Ovary (tissue), 9 donors: ENCODE data around the gene AFTPH. TPM values are rescaled to one million over a fixed set of nuclear protein-coding genes. Genes with fewer than 3 reads are reported as not detected.

ENCODE experiments used
- DNase-seq, 5 donors: peaks; one replicate each; pipeline ENCODE4 v3.0.0-alpha.2; 2019 to 2020
- H3K27ac ChIP-seq, 2 donors: fragments of 200-600 bp; one replicate each; pipeline versions ENCODE4 v1.5.1 to v1.8.0; 2019 to 2022
- H3K27me3 ChIP-seq: fragments of 200-600 bp; one replicate; pipeline ENCODE4 v1.8.0; 2022
- H3K36me3 ChIP-seq: fragments of 200-600 bp; sonication (generic); one replicate; pipeline ENCODE4 v1.5.1; 2019
- H3K4me1 ChIP-seq: one replicate; pipeline ENCODE4 v1.8.1; 2013; ENCODE audit warnings: mild to moderate bottlenecking, moderate library complexity; ENCODE audit not compliant: insufficient read depth
- H3K4me3 ChIP-seq: fragments of 200-600 bp; sonication (generic); one replicate; pipeline ENCODE4 v1.5.1; 2017
- H3K9me3 ChIP-seq, 2 donors: fragments of 200-600 bp in 1 of 2; sonication (generic) in 1 of 2; one replicate each; pipeline versions ENCODE4 v1.5.1 to v1.8.1; 2013 to 2019; ENCODE audit warnings: mild to moderate bottlenecking in 1 of 2, moderate library complexity in 1 of 2
- EP300 ChIP-seq: sonication (generic); formaldehyde crosslinking; IDR thresholded peaks from one replicate; pipeline ENCODE4 v1.6.1; 2017; ENCODE audit warnings: antibody characterized with exemption
- POLR2A ChIP-seq: fragments of 450-650 bp; IDR thresholded peaks from one replicate; pipeline ENCODE4 v1.6.1; 2017; ENCODE audit warnings: antibody characterized with exemption, mild to moderate bottlenecking, moderate library complexity
- WGBS, 3 donors: extraction: QIAGEN DNeasy Blood & Tissue Kit in 1 of 3; methylation state at CpG; one replicate each; pipeline versions ENCODE4 v1.1.5 to v1.1.7; 2013 to 2017; 5-methylcytosine and 5-hydroxymethylcytosine counted together
- intact Hi-C, 4 donors: fragments of 100-400 bp; cut with DNase I; formaldehyde crosslinking; loops; one replicate each; pipeline versions ENCODE4 v1.11.0 to v1.15.1; 2022 to 2023
- polyA plus RNA-seq, 2 donors: library from polyadenylated mRNA; stranded (reverse); fragments of 200-250 nt in 1 of 2; fragments of 350-450 nt in 1 of 2; fragmentation: Illumina TruSeq in 1 of 2; extraction: RNeasy Lipid Tissue Mini Kit (QIAGEN cat#74804) in 1 of 2; gene quantifications; one replicate each; pipeline ENCODE4 v1.2.3, GENCODE V29; 2013 to 2014
- total RNA-seq, 7 donors: library from RNA; depleted of rRNA in 2 of 7; stranded (reverse); fragments of >200 nt in 2 of 7; fragmentation: NEBNext Ultra II Directional in 3 of 7; extraction: Animal tissue kit (Norgen Biotek cat#: 25700) in 3 of 7; gene quantifications; one replicate each; pipeline versions ENCODE4 v1.1.0 to v1.2.4, GENCODE V29; 2016 to 2023
- TF ChIP-seq, protein P1 (sequence below), 3 donors: fragments of 450-650 bp in 2 of 3; fragments of 200-600 bp in 1 of 3; IDR thresholded peaks; one replicate each; pipeline versions ENCODE4 v1.5.1 to v1.8.0; 2016 to 2022; ENCODE audit warnings: antibody characterized with exemption in 3 of 3, mild to moderate bottlenecking in 1 of 3
- donor health status: DM: no; HTN: no; CAD: no; lungs with moderate emphysema.
- donor health status: DM: no; HTN: no; CAD: no.
- donor health status: Bipolar disorder and iron deficiency.
- donor health status: DM: yes; HTN: yes; CAD: no.
- donor health status: DM: no; HTN: no; CAD: no.
- donor health status: DM: yes; HTN: yes; CAD: no.

The AFTPH gene
- total and polyA plus RNA-seq, 9 donors: 18.5 to 33.8 (median 27.6) TPM

- Histone ChIP-seq H3K9me3 (no peaks in the 10 kb centered on the region), H3K27me3 (no peaks in the 10 kb centered on the region), H3K4me1 (peaks cover 6% of the 10 kb centered on the region), H3K36me3 (no peaks in the 10 kb centered on the region), H3K27ac (no peak overlapping the region), H3K4me3 (no peak overlapping the region)
- 90 to 92% (median 91%) methylated on average over 5 of the region's 5 CpGs for WGBS, 3 donors
- DNase-seq: no peak
- TF ChIP-seq, protein P1, sequence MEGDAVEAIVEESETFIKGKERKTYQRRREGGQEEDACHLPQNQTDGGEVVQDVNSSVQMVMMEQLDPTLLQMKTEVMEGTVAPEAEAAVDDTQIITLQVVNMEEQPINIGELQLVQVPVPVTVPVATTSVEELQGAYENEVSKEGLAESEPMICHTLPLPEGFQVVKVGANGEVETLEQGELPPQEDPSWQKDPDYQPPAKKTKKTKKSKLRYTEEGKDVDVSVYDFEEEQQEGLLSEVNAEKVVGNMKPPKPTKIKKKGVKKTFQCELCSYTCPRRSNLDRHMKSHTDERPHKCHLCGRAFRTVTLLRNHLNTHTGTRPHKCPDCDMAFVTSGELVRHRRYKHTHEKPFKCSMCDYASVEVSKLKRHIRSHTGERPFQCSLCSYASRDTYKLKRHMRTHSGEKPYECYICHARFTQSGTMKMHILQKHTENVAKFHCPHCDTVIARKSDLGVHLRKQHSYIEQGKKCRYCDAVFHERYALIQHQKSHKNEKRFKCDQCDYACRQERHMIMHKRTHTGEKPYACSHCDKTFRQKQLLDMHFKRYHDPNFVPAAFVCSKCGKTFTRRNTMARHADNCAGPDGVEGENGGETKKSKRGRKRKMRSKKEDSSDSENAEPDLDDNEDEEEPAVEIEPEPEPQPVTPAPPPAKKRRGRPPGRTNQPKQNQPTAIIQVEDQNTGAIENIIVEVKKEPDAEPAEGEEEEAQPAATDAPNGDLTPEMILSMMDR (IDR thresholded peaks at IDR 0.05): no peak
- TF ChIP-seq EP300: no peak
- intact Hi-C loops: no loop called here
Measured at GRCh38 chr2:64605991-64606478, 81.9 kb downstream of the AFTPH start.

- no peak overlapping the region for H3K4me3 ChIP-seq
- H3K36me3 ChIP-seq: no peaks in the 10 kb centered on the region
- H3K27me3 ChIP-seq: no peaks in the 10 kb centered on the region
- H3K27ac ChIP-seq: peak overlapping the region in 1 of 2 donors; percentile 39
- TF ChIP-seq EP300: no peak
- intact Hi-C loops: no loop called here
- H3K9me3 ChIP-seq: no peaks in the 10 kb centered on the region
- peaks cover 6% of the 10 kb centered on the region for H3K4me1 ChIP-seq
- peak; percentile 71 to 90 (median 82) for DNase-seq
- WGBS, 3 donors: 62 to 71% (median 65%) methylated on average over 21 of the region's 21 CpGs
Measured at GRCh38 chr2:64606479-64607363, 82.6 kb downstream of the AFTPH start.

DNA sequence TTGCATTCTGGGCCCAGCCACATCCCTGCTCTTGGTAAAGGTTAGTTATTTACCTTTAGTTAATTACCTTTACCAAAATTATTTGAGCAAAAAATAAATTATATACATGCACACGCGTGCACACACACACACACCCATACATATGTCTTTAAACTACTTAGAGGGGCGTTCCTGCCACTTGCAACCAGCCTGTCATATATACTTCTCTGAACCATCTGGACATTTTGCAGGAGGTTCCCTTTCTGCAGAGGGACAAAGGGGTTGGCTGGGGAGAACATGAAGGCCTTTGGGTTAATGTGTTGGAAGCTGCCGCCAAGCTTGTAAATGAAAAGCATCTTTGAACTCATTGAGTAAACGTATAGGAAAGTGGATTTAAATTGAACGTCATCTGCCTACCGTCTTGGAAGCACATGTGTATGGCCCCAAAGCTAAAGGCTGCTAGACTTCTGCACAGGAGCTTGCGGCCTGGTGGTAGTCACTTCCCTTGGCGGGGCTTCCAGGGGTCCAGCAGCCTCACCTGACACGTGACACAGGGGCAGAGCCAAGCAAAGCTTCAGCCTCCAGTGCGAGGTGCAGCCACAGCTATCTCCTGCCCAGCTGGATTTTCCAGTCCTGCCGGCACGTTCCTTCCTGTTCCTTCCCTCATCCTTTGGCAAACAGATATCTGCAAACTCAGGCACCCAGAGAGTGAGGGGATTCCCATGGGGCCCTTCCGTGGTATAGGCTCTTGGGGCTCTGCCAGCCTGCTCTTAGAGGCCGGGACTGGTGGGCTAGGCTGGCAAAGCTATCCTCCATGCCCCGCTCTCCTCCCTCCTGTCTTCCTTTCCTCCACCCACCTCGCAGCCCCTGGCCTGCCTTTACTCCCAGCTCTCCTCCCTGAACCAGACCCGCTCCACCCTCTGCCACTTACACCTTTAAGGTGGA is 83.5 kb downstream of the AFTPH start:
- TF ChIP-seq, protein P1 (IDR thresholded peaks at IDR 0.05): no peak
- TF ChIP-seq EP300 (no peak), POLR2A (no peak)
- Histone ChIP-seq H3K27me3 (no peaks in the 10 kb centered on the region), H3K4me3 (no peak overlapping the region), H3K4me1 (peaks cover 6% of the 10 kb centered on the region), H3K9me3 (no peaks in the 10 kb centered on the region), H3K36me3 (no peaks in the 10 kb centered on the region), H3K27ac (no peak overlapping the region)
- intact Hi-C loops: no loop called here
- peak in 1 of 5 donors; percentile 36 for DNase-seq
- 76 to 86% (median 77%) methylated on average over 18 of the region's 18 CpGs for WGBS, 3 donors

GRCh38 chr2:64608867-64609226 is 84.7 kb downstream of the AFTPH start:
- 22 to 44% (median 36%) methylated on average over 14 to 20 of the region's 20 CpGs for WGBS, 3 donors
- Histone ChIP-seq H3K4me3 (peak overlapping the region; percentile 33), H3K27ac (peak overlapping the region in 1 of 2 donors; percentile 1), H3K36me3 (no peaks in the 10 kb centered on the region), H3K27me3 (no peaks in the 10 kb centered on the region), H3K9me3 (no peaks in the 10 kb centered on the region), H3K4me1 (peaks cover 6% of the 10 kb centered on the region)
- no peak for TF ChIP-seq POLR2A
- TF ChIP-seq, protein P1 (IDR thresholded peaks at IDR 0.05): no peak
- no peak for TF ChIP-seq EP300
- peak in 1 of 5 donors; percentile 33 for DNase-seq
- intact Hi-C loops: no loop called here
